GM12874 (cell line): ENCODE results near the gene CBX8.

Experiments
- TF ChIP-seq, protein P1 (sequence below): IDR thresholded peaks from 2 replicates; pipeline ENCODE4 v1.5.1; 2011; ENCODE audit warnings: low read depth, mild to moderate bottlenecking, control low read depth, low read length, moderate library complexity; ENCODE audit not compliant: insufficient read depth

CBX8 gene

DNA sequence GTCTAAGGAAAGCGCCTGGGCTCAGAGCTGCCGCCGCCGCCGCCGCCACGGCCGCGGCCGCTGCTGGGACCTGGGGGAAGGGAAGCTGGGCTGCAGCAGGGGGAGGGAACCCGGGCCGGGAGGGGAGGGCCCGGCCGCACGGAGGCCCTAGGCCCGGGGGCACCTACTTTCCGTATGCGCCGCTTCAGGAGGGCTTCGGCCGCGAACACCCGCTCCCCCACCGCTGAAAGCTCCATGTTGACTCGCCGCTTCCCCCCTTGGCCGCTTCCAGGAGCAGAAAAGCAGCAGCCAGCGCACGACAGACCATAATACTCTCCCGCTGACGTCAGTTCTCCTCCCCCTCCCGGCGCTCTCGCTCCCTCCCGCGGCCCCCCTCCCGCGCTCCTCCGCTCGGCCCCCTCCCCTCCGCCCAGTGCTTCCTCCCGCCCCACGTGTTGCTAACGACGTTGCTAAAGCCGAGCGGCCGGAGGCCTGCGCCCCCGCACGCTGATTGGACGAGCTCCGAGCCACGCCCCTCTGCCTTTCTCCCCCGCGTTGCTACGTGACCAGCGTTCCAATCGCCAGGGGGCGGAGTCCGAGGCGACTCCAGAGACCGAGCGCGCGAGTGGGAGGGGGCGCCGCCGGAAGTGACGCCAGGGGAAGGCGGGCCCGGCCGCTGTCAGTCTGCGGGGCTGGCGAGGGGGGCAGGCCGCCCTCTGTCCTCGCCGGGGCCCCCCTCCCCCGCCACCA is at the start of gene CBX8:
CBX8 (minus strand) TSS at position 315 of the 729 bp plus-strand sequence; CDS start at position 236, 79 bp downstream.
- TF ChIP-seq, protein P1, sequence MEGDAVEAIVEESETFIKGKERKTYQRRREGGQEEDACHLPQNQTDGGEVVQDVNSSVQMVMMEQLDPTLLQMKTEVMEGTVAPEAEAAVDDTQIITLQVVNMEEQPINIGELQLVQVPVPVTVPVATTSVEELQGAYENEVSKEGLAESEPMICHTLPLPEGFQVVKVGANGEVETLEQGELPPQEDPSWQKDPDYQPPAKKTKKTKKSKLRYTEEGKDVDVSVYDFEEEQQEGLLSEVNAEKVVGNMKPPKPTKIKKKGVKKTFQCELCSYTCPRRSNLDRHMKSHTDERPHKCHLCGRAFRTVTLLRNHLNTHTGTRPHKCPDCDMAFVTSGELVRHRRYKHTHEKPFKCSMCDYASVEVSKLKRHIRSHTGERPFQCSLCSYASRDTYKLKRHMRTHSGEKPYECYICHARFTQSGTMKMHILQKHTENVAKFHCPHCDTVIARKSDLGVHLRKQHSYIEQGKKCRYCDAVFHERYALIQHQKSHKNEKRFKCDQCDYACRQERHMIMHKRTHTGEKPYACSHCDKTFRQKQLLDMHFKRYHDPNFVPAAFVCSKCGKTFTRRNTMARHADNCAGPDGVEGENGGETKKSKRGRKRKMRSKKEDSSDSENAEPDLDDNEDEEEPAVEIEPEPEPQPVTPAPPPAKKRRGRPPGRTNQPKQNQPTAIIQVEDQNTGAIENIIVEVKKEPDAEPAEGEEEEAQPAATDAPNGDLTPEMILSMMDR: no peak

DNA sequence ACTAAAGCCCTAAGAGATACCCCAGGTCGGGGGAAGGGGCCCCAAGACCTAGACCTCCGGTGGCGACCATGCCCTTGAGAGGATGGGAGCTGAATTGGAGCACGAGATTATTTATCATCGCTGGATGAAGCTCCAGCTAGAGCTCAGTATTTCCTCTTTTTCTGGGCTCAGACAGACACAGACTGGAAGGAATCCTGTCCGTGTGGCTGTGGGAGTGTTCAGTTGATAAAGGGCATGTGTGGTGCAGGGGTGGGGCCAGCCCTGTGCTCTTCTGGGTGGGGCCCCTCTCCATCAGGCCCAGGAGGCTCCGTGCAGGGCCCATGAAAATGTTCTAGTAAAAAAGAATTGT is 48.7 kb upstream of the CBX8 start:
- TF ChIP-seq, protein P1: no peak

DNA sequence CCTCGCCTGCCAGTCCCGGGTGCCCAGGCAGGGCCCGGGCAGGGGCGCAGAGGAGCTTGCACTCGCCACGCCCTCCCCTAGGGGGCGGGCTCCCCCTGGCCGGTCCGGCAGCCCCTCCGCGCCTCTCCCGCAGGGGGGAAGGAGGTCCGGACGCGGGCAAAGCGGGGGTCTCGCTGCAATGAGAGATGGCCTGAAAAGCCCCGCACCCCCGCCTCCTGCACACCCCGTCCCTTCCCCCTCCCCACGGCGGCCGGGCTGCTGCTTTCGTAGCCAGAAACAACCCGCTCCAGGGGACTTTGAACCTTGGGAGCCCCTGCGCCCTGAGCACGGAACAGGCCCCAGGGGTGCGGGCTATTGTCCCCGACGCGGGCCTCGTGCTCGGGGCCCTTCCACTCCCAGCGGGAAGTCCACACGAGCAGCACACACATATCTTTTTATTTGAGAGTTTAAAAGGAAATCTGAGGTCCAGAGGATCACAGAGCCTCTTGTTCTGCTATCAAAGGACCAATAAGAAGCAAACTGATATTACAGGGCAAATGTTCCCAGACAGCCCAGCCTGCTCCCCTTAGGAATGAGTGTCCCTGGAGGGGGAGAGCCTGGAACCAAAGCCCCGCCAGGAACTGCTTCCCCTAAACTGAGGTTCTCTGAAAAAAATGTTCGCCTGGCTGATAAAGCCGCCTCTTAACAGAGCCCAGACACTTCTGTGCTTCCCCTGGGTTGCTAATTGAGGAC is 48.2 kb upstream of the CBX8 start:
- TF ChIP-seq, protein P1: peak; percentile 93

DNA sequence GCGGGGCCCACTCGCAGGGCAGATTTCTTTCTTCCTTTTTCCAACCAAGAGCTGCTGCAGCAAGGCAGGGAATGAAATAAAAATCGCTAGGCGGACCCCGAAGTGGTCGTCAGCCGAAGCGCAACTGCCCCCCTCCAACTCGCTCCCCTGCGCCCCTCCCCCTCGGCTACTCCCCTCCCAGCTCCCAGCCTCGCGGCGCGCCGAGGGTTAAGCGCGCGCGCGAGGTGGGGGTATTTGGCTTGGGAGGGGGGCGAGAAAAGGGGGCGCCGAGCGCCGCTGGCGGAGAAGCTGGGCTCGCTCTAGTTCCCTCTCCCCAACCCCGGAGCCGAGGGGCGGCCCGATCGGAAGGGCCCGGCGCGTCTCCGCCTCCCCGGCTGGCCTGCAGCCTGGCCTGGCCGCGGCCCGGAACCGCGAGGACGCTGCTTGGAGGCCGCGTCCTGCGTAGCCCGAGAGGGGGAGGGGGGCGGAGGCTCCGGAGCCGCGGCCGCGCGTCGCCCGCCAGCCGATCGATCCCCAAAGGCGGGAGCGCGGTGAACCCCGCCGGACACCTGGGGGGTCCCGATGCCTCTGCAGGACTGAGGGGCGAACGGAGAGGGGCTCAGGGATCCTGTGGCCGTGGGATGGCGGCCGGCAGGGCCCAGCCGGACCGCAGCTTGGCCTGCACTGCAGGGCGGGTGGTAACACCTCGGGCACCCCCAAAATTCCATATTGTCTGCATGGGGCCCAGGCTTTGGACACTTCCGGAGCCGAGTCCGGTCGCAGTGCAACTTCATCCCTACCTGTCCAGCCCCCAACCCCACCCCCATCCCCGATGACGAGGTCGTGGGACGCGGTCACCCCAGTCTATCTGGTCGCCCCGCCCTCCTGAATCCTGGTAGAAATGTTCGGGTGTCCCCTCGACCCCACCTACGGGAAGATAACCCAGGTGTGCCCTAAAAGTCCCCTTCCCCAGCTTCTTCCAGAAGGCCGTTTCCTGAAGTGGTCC is 47.2 kb upstream of the CBX8 start:
- TF ChIP-seq, protein P1: no peak

DNA sequence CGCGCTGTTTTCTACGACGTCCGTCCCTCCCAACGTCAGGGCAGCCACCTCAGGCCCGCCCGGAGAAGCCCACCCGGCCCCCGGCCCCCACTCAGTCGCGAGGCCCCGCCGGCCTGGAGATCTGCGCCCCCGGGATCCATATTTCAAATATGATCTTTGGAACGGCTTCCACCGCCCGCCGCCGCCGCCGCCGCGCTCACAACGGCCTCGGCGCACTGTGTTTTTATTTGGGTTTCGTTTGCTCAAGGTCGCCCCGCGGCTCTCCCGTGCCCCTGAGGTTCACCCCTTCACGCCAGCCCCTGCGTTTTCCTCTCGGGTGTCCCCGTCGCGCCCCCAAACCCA is 46.6 kb upstream of the CBX8 start:
- TF ChIP-seq, protein P1: no peak

DNA sequence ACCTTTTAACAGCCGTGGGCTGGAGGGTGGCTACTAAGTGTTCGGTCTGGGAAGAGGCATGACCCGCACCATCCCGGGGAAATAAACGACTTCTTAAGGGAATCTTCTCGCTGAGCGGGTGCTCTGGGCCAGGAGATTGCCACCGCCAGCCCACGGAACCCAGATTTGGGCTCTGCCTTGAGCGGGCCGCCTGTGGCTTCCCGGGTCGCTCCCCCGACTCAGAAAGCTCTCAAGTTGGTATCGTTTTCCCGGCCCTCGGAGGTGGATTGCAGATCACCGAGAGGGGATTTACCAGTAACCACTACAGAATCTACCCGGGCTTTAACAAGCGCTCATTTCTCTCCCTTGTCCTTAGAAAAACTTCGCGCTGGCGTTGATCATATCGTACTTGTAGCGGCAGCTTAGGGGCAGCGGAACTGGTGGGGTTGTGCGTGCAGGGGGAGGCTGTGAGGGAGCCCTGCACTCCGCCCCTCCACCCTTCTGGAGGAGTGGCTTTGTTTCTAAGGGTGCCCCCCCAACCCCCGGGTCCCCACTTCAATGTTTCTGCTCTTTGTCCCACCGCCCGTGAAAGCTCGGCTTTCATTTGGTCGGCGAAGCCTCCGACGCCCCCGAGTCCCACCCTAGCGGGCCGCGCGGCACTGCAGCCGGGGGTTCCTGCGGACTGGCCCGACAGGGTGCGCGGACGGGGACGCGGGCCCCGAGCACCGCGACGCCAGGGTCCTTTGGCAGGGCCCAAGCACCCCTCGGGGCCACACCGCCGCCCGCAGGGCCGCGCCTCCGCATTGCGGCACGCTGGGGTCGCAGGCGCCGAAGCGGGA is 46.0 kb upstream of the CBX8 start:
- TF ChIP-seq, protein P1: no peak
